Mammary epithelial cell (primary cell): ENCODE measurements around the gene NT5C.

Experiments
- EZH2 ChIP-seq: IDR thresholded peaks from 2 replicates; pipeline ENCODE4 v1.6.1; 2012; ENCODE audit warnings: low read length, inconsistent platforms, borderline replicate concordance
- TF ChIP-seq, protein P1 (sequence below), 2 donors: IDR thresholded peaks in 1 of 2; conservative IDR thresholded peaks in 1 of 2; 2 replicates each; pipeline ENCODE4 v1.5.1; 2011 to 2012; ENCODE audit warnings: inconsistent platforms in 2 of 2, low read length in 2 of 2, mild to moderate bottlenecking in 2 of 2, control low read depth in 1 of 2, low read depth in 1 of 2; ENCODE audit not compliant: insufficient read depth in 1 of 2; ENCODE audit errors: extremely low read depth in 1 of 2

DNA sequence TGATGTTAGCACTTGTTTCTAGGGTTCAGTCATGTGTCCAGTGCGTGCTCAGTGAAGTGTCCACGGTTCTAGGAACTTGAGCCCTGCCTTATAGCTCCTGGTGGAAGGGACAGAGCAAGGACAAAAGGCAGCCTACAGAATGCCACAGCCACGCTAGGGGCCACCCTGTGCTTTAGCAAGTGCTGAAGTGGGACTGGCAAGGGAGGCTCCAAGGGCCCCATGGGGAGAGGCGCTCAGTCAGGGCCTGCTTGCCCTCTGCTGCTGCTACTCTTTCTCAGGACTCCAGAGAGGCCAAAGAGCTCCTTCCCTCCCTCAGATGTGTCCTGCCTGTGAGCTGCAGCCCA is 6.8 kb downstream of the NT5C start:
- TF ChIP-seq, protein P1, sequence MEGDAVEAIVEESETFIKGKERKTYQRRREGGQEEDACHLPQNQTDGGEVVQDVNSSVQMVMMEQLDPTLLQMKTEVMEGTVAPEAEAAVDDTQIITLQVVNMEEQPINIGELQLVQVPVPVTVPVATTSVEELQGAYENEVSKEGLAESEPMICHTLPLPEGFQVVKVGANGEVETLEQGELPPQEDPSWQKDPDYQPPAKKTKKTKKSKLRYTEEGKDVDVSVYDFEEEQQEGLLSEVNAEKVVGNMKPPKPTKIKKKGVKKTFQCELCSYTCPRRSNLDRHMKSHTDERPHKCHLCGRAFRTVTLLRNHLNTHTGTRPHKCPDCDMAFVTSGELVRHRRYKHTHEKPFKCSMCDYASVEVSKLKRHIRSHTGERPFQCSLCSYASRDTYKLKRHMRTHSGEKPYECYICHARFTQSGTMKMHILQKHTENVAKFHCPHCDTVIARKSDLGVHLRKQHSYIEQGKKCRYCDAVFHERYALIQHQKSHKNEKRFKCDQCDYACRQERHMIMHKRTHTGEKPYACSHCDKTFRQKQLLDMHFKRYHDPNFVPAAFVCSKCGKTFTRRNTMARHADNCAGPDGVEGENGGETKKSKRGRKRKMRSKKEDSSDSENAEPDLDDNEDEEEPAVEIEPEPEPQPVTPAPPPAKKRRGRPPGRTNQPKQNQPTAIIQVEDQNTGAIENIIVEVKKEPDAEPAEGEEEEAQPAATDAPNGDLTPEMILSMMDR (conservative IDR thresholded peaks at IDR 0.05 in 1 of 2, IDR thresholded peaks at IDR 0.05 in 1 of 2; ENCODE audit: extremely low read depth in 1 of 2, insufficient read depth in 1 of 2, low read depth in 1 of 2, low read length in 2 of 2) = no peak
- no peak for TF ChIP-seq EZH2
